ENCODE results near the gene BABAM2.

DNA sequence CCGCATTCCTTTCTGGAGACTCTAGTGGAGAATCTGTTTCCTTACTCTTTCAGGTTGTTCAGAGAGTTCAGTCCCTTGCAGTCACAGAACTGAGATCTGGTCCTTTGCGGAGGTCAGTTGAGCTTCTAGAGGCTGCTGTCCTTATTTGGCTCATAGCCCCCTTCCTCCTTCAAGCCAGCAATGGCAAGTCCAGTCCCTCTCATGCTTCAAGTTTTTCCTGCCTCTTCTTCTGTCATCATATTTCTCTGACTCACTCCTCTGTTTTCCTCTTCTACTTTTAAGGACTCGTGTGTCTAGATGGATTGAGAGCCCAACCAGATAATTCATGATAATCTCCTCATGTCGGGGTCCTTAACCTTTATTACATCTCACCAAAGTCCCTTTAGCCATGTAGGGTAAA is 328.6 kb downstream of the BABAM2 start:
- TF ChIP-seq, protein P1, sequence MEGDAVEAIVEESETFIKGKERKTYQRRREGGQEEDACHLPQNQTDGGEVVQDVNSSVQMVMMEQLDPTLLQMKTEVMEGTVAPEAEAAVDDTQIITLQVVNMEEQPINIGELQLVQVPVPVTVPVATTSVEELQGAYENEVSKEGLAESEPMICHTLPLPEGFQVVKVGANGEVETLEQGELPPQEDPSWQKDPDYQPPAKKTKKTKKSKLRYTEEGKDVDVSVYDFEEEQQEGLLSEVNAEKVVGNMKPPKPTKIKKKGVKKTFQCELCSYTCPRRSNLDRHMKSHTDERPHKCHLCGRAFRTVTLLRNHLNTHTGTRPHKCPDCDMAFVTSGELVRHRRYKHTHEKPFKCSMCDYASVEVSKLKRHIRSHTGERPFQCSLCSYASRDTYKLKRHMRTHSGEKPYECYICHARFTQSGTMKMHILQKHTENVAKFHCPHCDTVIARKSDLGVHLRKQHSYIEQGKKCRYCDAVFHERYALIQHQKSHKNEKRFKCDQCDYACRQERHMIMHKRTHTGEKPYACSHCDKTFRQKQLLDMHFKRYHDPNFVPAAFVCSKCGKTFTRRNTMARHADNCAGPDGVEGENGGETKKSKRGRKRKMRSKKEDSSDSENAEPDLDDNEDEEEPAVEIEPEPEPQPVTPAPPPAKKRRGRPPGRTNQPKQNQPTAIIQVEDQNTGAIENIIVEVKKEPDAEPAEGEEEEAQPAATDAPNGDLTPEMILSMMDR (conservative IDR thresholded peaks at IDR 0.05; ENCODE audit: low read depth, low read length) = no peak
- no peak for TF ChIP-seq EZH2 (IDR thresholded peaks at IDR 0.05; ENCODE audit: low read length, unreplicated experiment)

Measured in PC-3 (cell line).